ENCODE measurements around the gene HSD17B14.
"Not testable (repeated sequence)": the region's sequence is repeated elsewhere in the genome, so short reads cannot be mapped to it uniquely, and the experiment has no call there.

HSD17B14 gene

DNA sequence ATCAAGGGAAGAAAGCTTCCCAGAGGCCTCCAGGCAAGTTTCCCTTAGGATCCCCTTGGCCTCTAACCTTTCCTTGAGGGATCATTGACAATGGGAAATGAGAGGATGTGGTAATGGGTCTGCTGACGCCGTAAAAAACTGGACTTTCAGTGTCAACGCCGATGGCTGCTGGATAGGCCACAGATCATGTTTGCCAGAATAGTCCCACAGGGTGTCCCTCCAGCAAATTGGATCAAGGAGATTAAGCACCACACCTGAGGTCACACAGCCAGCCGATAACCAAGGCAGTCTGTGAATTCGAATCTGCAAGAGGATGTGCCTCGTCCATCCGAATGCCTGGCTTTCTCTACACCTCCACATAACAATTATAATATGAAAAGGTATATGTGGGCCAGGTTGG is 43.0 kb downstream of the HSD17B14 start:
- no peak for DNase-seq (ENCODE audit: low spot score)
- TF ChIP-seq, protein P1, sequence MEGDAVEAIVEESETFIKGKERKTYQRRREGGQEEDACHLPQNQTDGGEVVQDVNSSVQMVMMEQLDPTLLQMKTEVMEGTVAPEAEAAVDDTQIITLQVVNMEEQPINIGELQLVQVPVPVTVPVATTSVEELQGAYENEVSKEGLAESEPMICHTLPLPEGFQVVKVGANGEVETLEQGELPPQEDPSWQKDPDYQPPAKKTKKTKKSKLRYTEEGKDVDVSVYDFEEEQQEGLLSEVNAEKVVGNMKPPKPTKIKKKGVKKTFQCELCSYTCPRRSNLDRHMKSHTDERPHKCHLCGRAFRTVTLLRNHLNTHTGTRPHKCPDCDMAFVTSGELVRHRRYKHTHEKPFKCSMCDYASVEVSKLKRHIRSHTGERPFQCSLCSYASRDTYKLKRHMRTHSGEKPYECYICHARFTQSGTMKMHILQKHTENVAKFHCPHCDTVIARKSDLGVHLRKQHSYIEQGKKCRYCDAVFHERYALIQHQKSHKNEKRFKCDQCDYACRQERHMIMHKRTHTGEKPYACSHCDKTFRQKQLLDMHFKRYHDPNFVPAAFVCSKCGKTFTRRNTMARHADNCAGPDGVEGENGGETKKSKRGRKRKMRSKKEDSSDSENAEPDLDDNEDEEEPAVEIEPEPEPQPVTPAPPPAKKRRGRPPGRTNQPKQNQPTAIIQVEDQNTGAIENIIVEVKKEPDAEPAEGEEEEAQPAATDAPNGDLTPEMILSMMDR (IDR thresholded peaks at IDR 0.05; ENCODE audit: borderline replicate concordance, control extremely low read depth, extremely low read depth, insufficient read depth, missing control alignments) = no peak
- in situ Hi-C loops (cut with MboI; ENCODE audit: low sequenced_read_pairs, unreplicated experiment) = loop anchor here (5.0 kb wide), 2 partner anchors 49 to 179 kb away; no protein-coding TSS in a partner anchor

DNA sequence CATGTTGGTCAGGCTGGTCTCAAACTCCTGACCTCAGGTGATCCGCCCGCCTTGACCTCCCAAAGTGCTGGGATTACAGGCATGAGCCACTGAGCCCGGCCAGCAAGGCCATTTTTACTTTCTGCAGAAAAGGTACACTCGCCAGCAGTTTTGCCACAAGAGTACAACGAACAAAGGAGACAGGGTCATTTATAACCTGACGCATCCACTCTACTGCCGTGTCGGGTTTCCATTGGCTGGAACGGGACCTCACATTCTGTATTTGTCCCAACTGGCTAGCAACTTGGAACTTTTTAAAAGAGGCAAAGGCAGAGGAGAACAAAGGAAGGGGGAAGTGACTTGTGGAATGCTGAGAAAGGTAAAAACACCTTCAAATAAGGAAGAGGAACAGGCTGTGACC is 49.0 kb downstream of the HSD17B14 start:
- DNase-seq (ENCODE audit: low spot score); in situ Hi-C loops (cut with MboI; ENCODE audit: low sequenced_read_pairs, unreplicated experiment): not testable (repeated sequence)

DNA sequence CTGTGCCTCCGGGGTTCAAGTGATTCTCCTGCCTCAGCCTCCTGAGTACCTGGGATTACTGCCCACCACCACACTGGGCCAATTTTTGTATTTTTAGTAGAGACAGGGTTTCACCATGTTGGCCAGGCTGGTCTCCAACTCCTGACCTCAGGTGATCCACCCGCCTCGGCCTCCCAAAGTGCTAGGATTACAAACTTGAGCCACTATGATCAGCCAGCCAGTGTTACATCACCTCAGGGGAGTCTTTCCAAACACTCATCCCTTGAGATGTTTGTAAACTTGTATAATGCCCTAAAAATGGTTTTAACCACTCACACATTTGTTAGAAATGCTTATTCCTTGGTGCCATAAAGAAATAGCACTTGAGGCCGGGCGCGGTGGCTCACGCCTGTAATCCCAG is 49.9 kb downstream of the HSD17B14 start:
- in situ Hi-C loops (cut with MboI; ENCODE audit: low sequenced_read_pairs, unreplicated experiment); DNase-seq (ENCODE audit: low spot score): not testable (repeated sequence)

DNA sequence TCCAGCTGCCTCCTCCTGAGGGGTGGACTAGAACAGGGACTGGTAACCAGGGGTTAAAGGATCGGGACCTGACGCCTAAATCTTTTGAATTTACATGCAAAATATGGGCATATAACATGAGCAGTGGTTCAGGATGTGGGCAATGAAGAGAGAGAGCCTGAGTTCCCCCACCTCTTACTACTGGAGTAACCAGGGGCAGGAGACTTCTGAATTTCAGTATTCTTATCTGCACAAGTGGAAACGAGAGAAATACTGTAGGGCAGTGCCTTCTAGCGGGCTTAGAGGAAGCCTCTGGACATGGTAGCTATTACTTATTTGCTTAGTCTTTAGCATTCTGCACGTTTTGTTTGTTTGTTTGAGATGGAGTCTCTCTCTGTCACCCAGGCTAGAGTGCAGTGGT is 51.8 kb downstream of the HSD17B14 start:
- TF ChIP-seq, protein P1 (IDR thresholded peaks at IDR 0.05; ENCODE audit: borderline replicate concordance, control extremely low read depth, extremely low read depth, insufficient read depth, missing control alignments) = no peak
- in situ Hi-C loops (cut with MboI; ENCODE audit: low sequenced_read_pairs, unreplicated experiment) = no loop called here
- DNase-seq (ENCODE audit: low spot score) = no peak

DNA sequence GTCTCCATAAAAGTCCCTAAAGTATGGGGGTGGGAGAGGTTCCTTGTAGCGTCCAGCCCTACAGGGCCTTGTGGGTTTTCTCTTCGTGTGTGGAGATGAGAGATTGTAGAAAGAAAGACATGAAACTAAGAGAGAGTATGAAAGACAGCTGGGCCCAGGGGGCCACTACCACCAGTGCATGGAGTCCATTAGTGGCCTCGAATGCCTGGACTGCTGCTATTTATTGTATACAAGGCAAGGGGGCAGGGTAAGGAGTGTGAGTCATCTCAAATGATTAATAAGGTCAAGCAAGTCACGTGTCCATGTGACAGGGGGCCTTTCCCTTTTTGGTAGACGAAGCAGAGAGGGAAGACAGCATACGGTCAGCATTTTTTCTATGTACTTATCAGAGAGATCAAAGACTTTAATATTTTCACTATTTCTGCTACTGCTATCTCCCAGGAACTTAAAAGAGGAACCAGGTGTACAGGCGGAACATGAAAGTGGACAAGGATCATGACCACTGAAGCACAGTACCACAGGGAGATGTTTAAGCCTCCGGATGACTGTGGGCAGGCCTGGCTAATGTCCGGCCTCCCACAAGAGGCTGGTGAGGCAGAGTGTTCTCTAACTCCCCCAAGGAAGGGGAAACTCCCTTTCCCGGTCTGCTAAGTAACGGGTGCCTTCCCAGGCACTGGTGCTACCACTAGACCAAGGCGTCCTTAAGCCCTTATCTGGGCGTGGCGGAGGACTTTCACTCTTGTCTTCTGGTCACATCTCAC is 55.5 kb downstream of the HSD17B14 start:
- no peak for DNase-seq (ENCODE audit: low spot score)
- in situ Hi-C loops (cut with MboI; ENCODE audit: low sequenced_read_pairs, unreplicated experiment) = no loop called here
- TF ChIP-seq, protein P1 (IDR thresholded peaks at IDR 0.05; ENCODE audit: borderline replicate concordance, control extremely low read depth, extremely low read depth, insufficient read depth, missing control alignments) = no peak

DNA sequence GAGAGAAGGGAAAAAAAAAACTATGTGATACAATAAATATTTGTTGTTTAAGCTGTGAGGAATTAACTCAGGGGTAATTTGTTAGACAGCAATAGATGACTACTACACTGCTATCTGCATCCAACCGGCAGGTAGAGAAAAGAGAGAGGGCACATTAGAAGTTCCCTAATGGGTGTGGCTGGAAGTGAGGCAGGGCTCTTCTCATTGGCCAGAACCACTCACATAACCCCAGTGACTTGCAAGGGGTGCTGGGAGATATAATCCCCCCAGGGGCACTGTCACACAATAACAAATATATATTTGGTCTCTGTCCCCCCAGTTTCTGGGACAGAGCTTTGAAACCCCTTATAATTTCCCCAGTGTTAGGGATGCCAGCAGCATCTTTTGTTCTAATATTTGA is 56.7 kb downstream of the HSD17B14 start:
- DNase-seq (ENCODE audit: low spot score) = no peak
- TF ChIP-seq, protein P1 (IDR thresholded peaks at IDR 0.05; ENCODE audit: borderline replicate concordance, control extremely low read depth, extremely low read depth, insufficient read depth, missing control alignments) = no peak
- in situ Hi-C loops (cut with MboI; ENCODE audit: low sequenced_read_pairs, unreplicated experiment) = no loop called here

DNA sequence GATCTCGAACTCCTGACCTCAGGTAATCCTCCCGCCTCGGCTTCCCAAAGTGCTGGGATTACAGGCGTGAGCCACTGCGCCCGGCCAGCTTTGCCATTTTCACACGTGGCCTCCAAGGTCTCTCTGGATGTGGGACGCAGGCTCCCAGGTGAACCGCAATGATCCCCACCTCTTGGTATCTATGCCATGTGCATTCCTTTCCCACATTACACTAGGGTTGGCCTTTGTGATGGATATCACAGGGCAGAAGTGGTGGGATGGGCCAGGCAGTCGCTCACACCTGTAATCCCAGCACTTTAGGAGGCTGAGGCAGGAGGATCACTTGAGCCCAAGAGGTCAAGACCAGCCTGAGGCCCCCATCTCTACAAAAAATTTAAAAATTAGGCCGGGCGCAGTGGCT is 58.6 kb downstream of the HSD17B14 start:
- no peak for DNase-seq (ENCODE audit: low spot score)
- in situ Hi-C loops (cut with MboI; ENCODE audit: low sequenced_read_pairs, unreplicated experiment) = no loop called here
- TF ChIP-seq, protein P1 (IDR thresholded peaks at IDR 0.05; ENCODE audit: borderline replicate concordance, control extremely low read depth, extremely low read depth, insufficient read depth, missing control alignments) = no peak

DNA sequence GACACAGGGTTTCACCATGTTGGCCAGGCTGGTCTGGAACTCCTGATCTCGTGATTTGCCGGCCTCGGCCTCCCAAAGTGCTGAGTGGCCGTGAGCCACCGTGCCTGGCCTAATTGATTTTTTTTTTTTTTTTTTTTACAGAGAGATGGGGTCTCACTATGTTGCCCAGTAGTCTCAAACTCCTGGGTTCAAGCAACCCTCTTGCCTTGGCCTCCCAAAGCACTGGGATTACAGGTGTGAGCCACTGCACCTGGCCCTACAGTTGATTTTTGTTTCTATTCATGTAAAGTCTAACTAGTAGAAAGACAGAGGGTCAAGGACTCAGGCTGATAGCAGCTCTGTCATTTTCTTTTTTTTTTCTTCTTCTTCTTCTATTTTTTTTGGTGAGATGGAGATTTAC is 59.2 kb downstream of the HSD17B14 start:
- no peak for DNase-seq (ENCODE audit: low spot score)
- in situ Hi-C loops (cut with MboI; ENCODE audit: low sequenced_read_pairs, unreplicated experiment) = no loop called here
- TF ChIP-seq, protein P1 (IDR thresholded peaks at IDR 0.05; ENCODE audit: borderline replicate concordance, control extremely low read depth, extremely low read depth, insufficient read depth, missing control alignments) = no peak

Data from GM13976 (cell line).